Stimulated activated naive CD8-positive, alpha-beta T cell treated with anti-CD3 and anti-CD28 coated beads, Interleukin-15, Interleukin-2, amounts not matched to agents 100 ng/mL and 50 ng/mL, for 24 hours (primary cell): Measurements from ENCODE around the gene BABAM2.

Experiments
- H3K27ac Mint-ChIP-seq: one replicate; pipeline ENCODE4 v1.8.0; 2021; ENCODE audit warnings: mild to moderate bottlenecking, mixed read lengths
- H3K27me3 Mint-ChIP-seq: one replicate; pipeline ENCODE4 v1.8.0; 2021; ENCODE audit warnings: mixed read lengths
- H3K36me3 Mint-ChIP-seq: one replicate; pipeline ENCODE4 v1.8.0; 2021; ENCODE audit warnings: low read depth, mixed read lengths
- H3K4me1 Mint-ChIP-seq: one replicate; pipeline ENCODE4 v1.8.0; 2021; ENCODE audit warnings: low read depth, mixed read lengths
- H3K4me3 Mint-ChIP-seq: one replicate; pipeline ENCODE4 v1.8.0; 2021; ENCODE audit warnings: mild to moderate bottlenecking, mixed read lengths
- H3K9me3 Mint-ChIP-seq: one replicate; pipeline ENCODE4 v1.8.0; 2021; ENCODE audit warnings: mixed read lengths

The BABAM2 gene

GRCh38 chr2:27984153-27984552 lies 93.6 kb downstream of the BABAM2 start:
- Mint-ChIP-seq H3K4me1 (peaks cover 41% of the 10 kb centered on the region), H3K36me3 (peaks cover 2% of the 10 kb centered on the region), H3K27ac (no peak overlapping the region), H3K9me3 (no peaks in the 10 kb centered on the region), H3K27me3 (no peaks in the 10 kb centered on the region), H3K4me3 (no peak overlapping the region)

GRCh38 chr2:27988306-27988705 lies 97.8 kb downstream of the BABAM2 start:
- H3K4me1 Mint-ChIP-seq: peaks cover 38% of the 10 kb centered on the region
- no peak overlapping the region for H3K4me3 Mint-ChIP-seq
- peaks cover 31% of the 10 kb centered on the region for H3K36me3 Mint-ChIP-seq
- H3K9me3 Mint-ChIP-seq: no peaks in the 10 kb centered on the region
- peak overlapping the region; percentile 29 for H3K27ac Mint-ChIP-seq
- H3K27me3 Mint-ChIP-seq: no peaks in the 10 kb centered on the region

GRCh38 chr2:27988718-27989117 lies 98.2 kb downstream of the BABAM2 start:
- H3K4me3 Mint-ChIP-seq: no peak overlapping the region
- peaks cover 38% of the 10 kb centered on the region for H3K4me1 Mint-ChIP-seq
- no peak overlapping the region for H3K27ac Mint-ChIP-seq
- H3K9me3 Mint-ChIP-seq: no peaks in the 10 kb centered on the region
- no peaks in the 10 kb centered on the region for H3K27me3 Mint-ChIP-seq
- H3K36me3 Mint-ChIP-seq: peaks cover 31% of the 10 kb centered on the region

- Mint-ChIP-seq H3K4me3 (no peak overlapping the region), H3K36me3 (peaks cover 31% of the 10 kb centered on the region), H3K27ac (peak overlapping the region; percentile 22), H3K4me1 (peaks cover 38% of the 10 kb centered on the region), H3K27me3 (no peaks in the 10 kb centered on the region), H3K9me3 (no peaks in the 10 kb centered on the region)
Measured at GRCh38 chr2:27989149-27989548, 98.6 kb downstream of the BABAM2 start.

- H3K4me3 Mint-ChIP-seq: no peak overlapping the region
- no peak overlapping the region for H3K27ac Mint-ChIP-seq
- H3K36me3 Mint-ChIP-seq: peaks cover 41% of the 10 kb centered on the region
- no peaks in the 10 kb centered on the region for H3K27me3 Mint-ChIP-seq
- peaks cover 4% of the 10 kb centered on the region for H3K9me3 Mint-ChIP-seq
- peaks cover 38% of the 10 kb centered on the region for H3K4me1 Mint-ChIP-seq
Measured at GRCh38 chr2:27990030-27990590, 99.6 kb downstream of the BABAM2 start.

- peaks cover 6% of the 10 kb centered on the region for H3K9me3 Mint-ChIP-seq
- H3K27me3 Mint-ChIP-seq: no peaks in the 10 kb centered on the region
- peaks cover 48% of the 10 kb centered on the region for H3K36me3 Mint-ChIP-seq
- H3K27ac Mint-ChIP-seq: no peak overlapping the region
- no peak overlapping the region for H3K4me3 Mint-ChIP-seq
- H3K4me1 Mint-ChIP-seq: peaks cover 38% of the 10 kb centered on the region
Measured at GRCh38 chr2:27991146-27991545, 100.6 kb downstream of the BABAM2 start.

GRCh38 chr2:27992787-27993401 lies 102.4 kb downstream of the BABAM2 start:
- no peak overlapping the region for H3K27ac Mint-ChIP-seq
- H3K4me1 Mint-ChIP-seq: peaks cover 26% of the 10 kb centered on the region
- peaks cover 6% of the 10 kb centered on the region for H3K9me3 Mint-ChIP-seq
- peaks cover 50% of the 10 kb centered on the region for H3K36me3 Mint-ChIP-seq
- no peak overlapping the region for H3K4me3 Mint-ChIP-seq
- no peaks in the 10 kb centered on the region for H3K27me3 Mint-ChIP-seq

- Mint-ChIP-seq H3K4me3 (no peak overlapping the region), H3K36me3 (peaks cover 50% of the 10 kb centered on the region), H3K27me3 (no peaks in the 10 kb centered on the region), H3K4me1 (peaks cover 21% of the 10 kb centered on the region), H3K27ac (no peak overlapping the region), H3K9me3 (peaks cover 6% of the 10 kb centered on the region)
Measured at GRCh38 chr2:27993402-27993787, 102.9 kb downstream of the BABAM2 start.

GRCh38 chr2:27993950-27994728 lies 103.6 kb downstream of the BABAM2 start:
- Mint-ChIP-seq H3K27me3 (no peaks in the 10 kb centered on the region), H3K4me1 (peaks cover 14% of the 10 kb centered on the region), H3K27ac (no peak overlapping the region), H3K9me3 (peaks cover 6% of the 10 kb centered on the region), H3K4me3 (no peak overlapping the region), H3K36me3 (peaks cover 48% of the 10 kb centered on the region)

GRCh38 chr2:27996156-27996922 lies 105.8 kb downstream of the BABAM2 start:
- Mint-ChIP-seq H3K36me3 (peaks cover 36% of the 10 kb centered on the region), H3K27ac (no peak overlapping the region), H3K4me1 (peaks cover 14% of the 10 kb centered on the region)

GRCh38 chr2:28000287-28000686 lies 109.8 kb downstream of the BABAM2 start:
- no peak overlapping the region for H3K4me3 Mint-ChIP-seq
- H3K27ac Mint-ChIP-seq: no peak overlapping the region
- no peaks in the 10 kb centered on the region for H3K27me3 Mint-ChIP-seq
- peaks cover 20% of the 10 kb centered on the region for H3K36me3 Mint-ChIP-seq
- peaks cover 3% of the 10 kb centered on the region for H3K9me3 Mint-ChIP-seq
- peaks cover 28% of the 10 kb centered on the region for H3K4me1 Mint-ChIP-seq

More at GRCh38 chr2:27996156-27996922, 105.8 kb downstream of the BABAM2 start:
- Mint-ChIP-seq H3K9me3 (peaks cover 6% of the 10 kb centered on the region), H3K27me3 (no peaks in the 10 kb centered on the region), H3K4me3 (no peak overlapping the region)

GRCh38 chr2:28002181-28002580 lies 111.7 kb downstream of the BABAM2 start:
- no peak overlapping the region for H3K4me3 Mint-ChIP-seq
- H3K9me3 Mint-ChIP-seq: no peaks in the 10 kb centered on the region
- H3K36me3 Mint-ChIP-seq: peaks cover 12% of the 10 kb centered on the region
- peaks cover 28% of the 10 kb centered on the region for H3K4me1 Mint-ChIP-seq
- H3K27ac Mint-ChIP-seq: no peak overlapping the region
- H3K27me3 Mint-ChIP-seq: no peaks in the 10 kb centered on the region

- Mint-ChIP-seq H3K4me3 (no peak overlapping the region), H3K4me1 (peaks cover 25% of the 10 kb centered on the region), H3K9me3 (no peaks in the 10 kb centered on the region), H3K27ac (peak overlapping the region; percentile 13), H3K27me3 (no peaks in the 10 kb centered on the region), H3K36me3 (peaks cover 16% of the 10 kb centered on the region)
Measured at GRCh38 chr2:28004086-28004485, 113.6 kb downstream of the BABAM2 start.

- no peaks in the 10 kb centered on the region for H3K27me3 Mint-ChIP-seq
- peaks cover 4% of the 10 kb centered on the region for H3K36me3 Mint-ChIP-seq
- H3K4me1 Mint-ChIP-seq: no peaks in the 10 kb centered on the region
- no peaks in the 10 kb centered on the region for H3K9me3 Mint-ChIP-seq
- H3K4me3 Mint-ChIP-seq: no peak overlapping the region
- no peak overlapping the region for H3K27ac Mint-ChIP-seq
Measured at GRCh38 chr2:28009732-28010131, 119.2 kb downstream of the BABAM2 start.

- peaks cover 13% of the 10 kb centered on the region for H3K36me3 Mint-ChIP-seq
- H3K9me3 Mint-ChIP-seq: no peaks in the 10 kb centered on the region
- H3K27me3 Mint-ChIP-seq: no peaks in the 10 kb centered on the region
- no peaks in the 10 kb centered on the region for H3K4me1 Mint-ChIP-seq
- H3K27ac Mint-ChIP-seq: no peak overlapping the region
- no peak overlapping the region for H3K4me3 Mint-ChIP-seq
Measured at GRCh38 chr2:28011322-28011737, 120.8 kb downstream of the BABAM2 start.
